Right lobe of liver (tissue), 6 donors: ENCODE measurements around the gene BAHCC1. TPM values are rescaled to one million over a fixed set of nuclear protein-coding genes. Genes with fewer than 3 reads are reported as not detected.

Experiments used
- ATAC-seq, 4 donors: fragments of 200-7000 bp; cut with Tn5 transposase; one replicate each; pipeline ENCODE4 v1.9.1; 2020; ENCODE audit warnings: mild to moderate bottlenecking in 4 of 4, moderate library complexity in 4 of 4
- DNase-seq, 3 donors: peaks; one replicate each; pipeline ENCODE4 v3.0.0-alpha.2; 2020
- H3K27ac ChIP-seq, 3 donors: fragments of 200-600 bp; one replicate each; pipeline ENCODE4 v1.8.0; 2022
- H3K27me3 ChIP-seq, 2 donors: fragments of 200-600 bp; one replicate each; pipeline ENCODE4 v1.8.0; 2022
- H3K36me3 ChIP-seq, 4 donors: fragments of 200-600 bp; sonication (generic) in 1 of 4; one replicate each; pipeline versions ENCODE4 v1.5.1 to v1.8.0; 2017 to 2022; ENCODE audit warnings: control low read depth in 1 of 4
- H3K4me1 ChIP-seq, 4 donors: fragments of 200-600 bp; sonication (generic) in 1 of 4; one replicate each; pipeline versions ENCODE4 v1.5.1 to v1.8.0; 2017 to 2022; ENCODE audit warnings: control low read depth in 1 of 4
- H3K4me3 ChIP-seq, 3 donors: fragments of 200-600 bp; one replicate each; pipeline ENCODE4 v1.8.0; 2022
- H3K9me3 ChIP-seq, 4 donors: fragments of 200-600 bp; sonication (generic) in 1 of 4; one replicate each; pipeline versions ENCODE4 v1.5.1 to v1.8.0; 2017 to 2022; ENCODE audit warnings: control low read depth in 1 of 4
- CTCF ChIP-seq, 4 donors: fragments of 200-600 bp in 3 of 4; fragments of 450-650 bp in 1 of 4; IDR thresholded peaks; one replicate each; pipeline versions ENCODE4 v1.5.1 to v1.8.0; 2016 to 2022; ENCODE audit warnings: antibody characterized with exemption in 4 of 4, mild to moderate bottlenecking in 2 of 4
- POLR2A ChIP-seq: fragments of 450-650 bp; IDR thresholded peaks from one replicate; pipeline ENCODE4 v1.6.1; 2017; ENCODE audit warnings: antibody characterized with exemption, mild to moderate bottlenecking
- WGBS: methylation state at CpG from one replicate; pipeline ENCODE4 v1.1.6; 2018; ENCODE audit warnings: low coverage, low lambda C conversion rate; ENCODE audit not compliant: insufficient coverage; ENCODE audit errors: missing lambda C conversion rate; 5-methylcytosine and 5-hydroxymethylcytosine counted together
- intact Hi-C, 2 donors: fragments of 100-400 bp; cut with DNase I; formaldehyde crosslinking; loops; one replicate each; pipeline versions ENCODE4 v1.11.2 to v1.14.1; 2022
- long read RNA-seq: library from polyadenylated mRNA; unstranded; transcript quantifications from one replicate; pipeline ENCODE4 v2.0.0, GENCODE V29; 2019
- total RNA-seq, 6 experiments: library from RNA; depleted of rRNA in 2 of 6; stranded (reverse); fragments of >200 nt in 2 of 6; fragmentation: NEBNext Ultra II Directional in 3 of 6; extraction: Animal tissue kit (Norgen Biotek cat#: 25700) in 3 of 6; gene quantifications; one replicate each; pipeline versions ENCODE4 v1.1.0 to v1.2.4, GENCODE V29; 2016 to 2023
- donor health status: DM: no; HTN: yes; CAD: no.
- donor health status: DM: no; HTN: no; CAD: no.
- donor health status: DM: no; HTN: no; CAD: no.
- donor health status: DM: no; HTN: yes; CAD: no.
- donor health status: DM: no; HTN: yes; CAD: no.

BAHCC1 gene
- 1 to 10 TPM; 2.5 to 6.4 (median 4.9) TPM for total RNA-seq
- long read RNA-seq, partial matches to known transcripts: 0 of 1 reads
- long read RNA-seq, other reads (novel, unspliced or antisense): 1 of 1 reads

DNA sequence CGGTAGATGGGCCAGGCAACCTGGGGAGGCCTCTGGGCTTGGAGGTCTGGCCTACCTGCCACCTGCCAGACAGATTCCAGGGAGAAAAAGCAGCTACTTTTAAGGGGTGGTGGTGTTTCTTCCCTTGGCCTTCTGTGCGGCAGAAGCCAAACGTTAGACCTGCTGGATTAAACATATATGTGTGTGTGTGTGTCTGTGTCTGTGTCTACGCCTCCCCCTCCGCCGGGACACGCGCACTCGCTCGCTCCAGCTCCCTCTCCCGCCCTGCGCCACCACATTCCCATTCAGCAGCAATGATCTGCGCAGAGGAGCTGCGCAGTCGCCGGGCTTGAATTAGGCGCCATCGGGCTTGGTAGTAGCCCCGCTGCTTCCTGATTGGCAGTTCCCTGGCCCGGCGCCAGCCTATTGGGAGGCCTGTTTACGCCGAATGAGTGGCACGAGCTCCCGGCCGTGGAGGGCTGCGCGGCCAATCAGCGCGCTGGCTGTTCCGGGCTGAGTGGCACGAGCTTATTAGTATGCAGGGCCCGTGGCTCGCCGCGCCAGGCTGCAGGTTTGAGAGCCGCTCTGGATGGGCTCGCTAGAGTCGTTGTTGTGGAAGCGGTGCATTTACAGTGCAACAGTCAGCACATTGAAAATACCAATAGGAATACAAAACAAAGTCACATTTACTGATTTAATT lies at the start of gene BAHCC1:
BAHCC1 (plus strand) TSS at position 537 of the 679 bp plus-strand sequence. CDS start 4,283 bp downstream, outside the sequence.
- no peaks in the 10 kb centered on the region for H3K27me3 ChIP-seq
- H3K9me3 ChIP-seq: no peaks in the 10 kb centered on the region
- 0% methylated on average over 4 of the region's 40 CpGs for WGBS
- intact Hi-C loops: no loop called here
- peak; percentile 98 for TF ChIP-seq POLR2A
- no peak for TF ChIP-seq CTCF (IDR thresholded peaks at IDR 0.05)
- H3K27ac ChIP-seq: peak within 1 kb of the TSS; percentile 96 to 98 (median 96)
- no peaks in the 10 kb centered on the region for H3K36me3 ChIP-seq
- peaks cover 0 to 37% (median 17%) of the 10 kb centered on the region in 4 donors for H3K4me1 ChIP-seq
- DNase-seq: peak; percentile 100
- H3K4me3 ChIP-seq: peak within 1 kb of the TSS; percentile 47 to 67 (median 53)
- ATAC-seq: peak; percentile 70 to 86 (median 78)

DNA sequence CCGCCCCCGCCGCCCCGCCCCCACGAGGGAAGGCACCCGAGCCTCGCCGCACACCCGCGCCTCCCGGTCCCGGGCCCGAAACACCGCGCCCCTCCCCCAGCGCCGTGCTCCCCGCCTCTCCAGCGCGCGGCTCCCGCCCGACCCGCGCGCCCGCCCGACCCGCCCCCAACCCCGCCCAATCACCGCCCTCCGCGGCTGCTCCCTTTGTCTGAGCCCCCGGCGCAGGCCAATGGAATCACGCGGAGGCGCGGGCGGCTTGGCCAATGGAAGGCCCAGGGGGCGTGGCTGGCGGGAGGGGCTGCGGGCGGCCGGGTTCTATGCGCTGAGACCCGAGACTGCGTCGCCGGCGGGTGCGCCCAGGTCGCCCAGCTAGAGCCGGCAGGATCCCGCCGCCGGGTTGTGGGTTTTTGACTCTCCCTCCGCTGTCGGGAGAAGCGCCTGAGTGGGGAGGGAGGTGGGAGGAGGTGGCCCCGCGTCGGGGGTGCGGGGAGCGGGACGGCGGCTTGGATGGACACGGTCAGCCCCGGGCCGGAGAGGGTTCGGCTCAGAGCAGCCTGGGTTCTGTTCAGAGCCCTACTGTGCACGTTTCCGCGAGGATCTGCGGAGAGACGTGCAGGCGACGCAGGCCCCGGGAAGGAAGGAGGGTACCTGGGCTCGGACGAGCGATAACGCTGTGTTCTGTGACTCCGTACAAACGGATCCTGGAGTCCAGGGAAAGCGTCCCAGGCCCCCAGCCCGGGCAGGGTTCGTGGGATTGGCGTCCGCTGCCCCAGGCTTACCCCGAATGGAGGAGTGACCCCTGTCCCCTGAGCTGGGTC lies 49.0 kb upstream of the BAHCC1 start:
- TF ChIP-seq POLR2A (peak; percentile 86), CTCF (IDR thresholded peaks at IDR 0.05) (no peak)
- intact Hi-C loops: no loop called here
- H3K36me3 ChIP-seq: no peaks in the 10 kb centered on the region
- H3K9me3 ChIP-seq: no peaks in the 10 kb centered on the region
- peak; percentile 99 to 100 (median 100) for DNase-seq
- WGBS: 0% methylated on average over 6 of the region's 91 CpGs
- peaks cover 0 to 24% (median 10%) of the 10 kb centered on the region in 4 donors for H3K4me1 ChIP-seq
- H3K27ac ChIP-seq: peak overlapping the region; percentile 70 to 98 (median 80)
- no peaks in the 10 kb centered on the region for H3K27me3 ChIP-seq
- peak; percentile 73 to 85 (median 78) for ATAC-seq
- peak overlapping the region; percentile 58 to 80 (median 65) for H3K4me3 ChIP-seq

DNA sequence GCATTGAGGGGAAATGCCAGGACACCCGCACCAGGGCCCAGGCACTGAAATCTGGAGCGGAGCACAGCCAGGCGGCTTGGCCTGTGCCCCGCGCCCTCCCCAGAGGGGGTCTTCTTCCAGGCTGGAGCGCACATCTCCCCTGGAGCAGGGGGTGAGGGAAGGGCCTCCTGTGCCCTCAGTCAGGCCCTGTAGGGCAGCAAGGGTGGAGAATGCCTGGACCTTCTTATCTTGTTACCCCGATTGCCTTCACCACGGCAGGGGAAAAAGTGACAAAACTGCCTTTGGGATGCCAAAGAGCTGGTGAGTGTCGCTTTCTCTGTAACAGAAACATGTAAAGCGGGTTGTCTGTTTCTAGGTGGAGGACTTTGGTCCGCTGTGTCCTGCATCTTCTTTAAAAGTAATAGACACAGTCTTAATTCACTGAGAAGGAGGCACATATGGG lies 48.3 kb upstream of the BAHCC1 start:
- TF ChIP-seq POLR2A: no peak
- TF ChIP-seq CTCF (IDR thresholded peaks at IDR 0.05): no peak
- Histone ChIP-seq H3K9me3 (no peaks in the 10 kb centered on the region), H3K36me3 (no peaks in the 10 kb centered on the region), H3K4me3 (peak overlapping the region; percentile 58 to 80 (median 65)), H3K4me1 (peaks cover 0 to 18% (median 6%) of the 10 kb centered on the region in 4 donors), H3K27me3 (no peaks in the 10 kb centered on the region), H3K27ac (peak overlapping the region in 2 of 3 donors; percentile 79 to 80)
- intact Hi-C loops: no loop called here
- DNase-seq (no peak), ATAC-seq (no peak)
- no CpG with 5 or more reads among the region's 11 CpGs for WGBS

GRCh38 chr17:81347437-81347836 lies 47.8 kb upstream of the BAHCC1 start:
- Histone ChIP-seq H3K36me3 (no peaks in the 10 kb centered on the region), H3K9me3 (no peaks in the 10 kb centered on the region), H3K27me3 (no peaks in the 10 kb centered on the region), H3K4me3 (peak overlapping the region in 1 of 3 donors; percentile 65), H3K4me1 (peaks cover 0 to 13% (median 4%) of the 10 kb centered on the region in 4 donors), H3K27ac (no peak overlapping the region)
- no peak for ATAC-seq
- no peak for DNase-seq
- intact Hi-C loops: no loop called here
- TF ChIP-seq POLR2A (no peak), CTCF (IDR thresholded peaks at IDR 0.05) (no peak)
- WGBS: 0% methylated on average over 1 of the region's 4 CpGs
